GM12878 (cell line): Measurements from ENCODE around the gene TRIOBP. TPM values are rescaled to one million over a fixed set of nuclear protein-coding genes. Genes with fewer than 3 reads are reported as not detected.

Experiments
- ATAC-seq: fragments of 200-7000 bp; cut with Tn5 transposase; 3 replicates; pipeline ENCODE4 v1.9.1; 2020; ENCODE audit warnings: mild to moderate bottlenecking, moderate library complexity
- BruUV-seq: library from RNA; stranded (reverse); fragments of 400-500 nt; replicated peaks from 2 replicates; lab custom pipeline; 2021; lab: Mats Ljungman, UMichigan
- CTCF ChIA-PET: fragments of 300-600 bp; sonication (Branson Sonifier 250); formaldehyde crosslinking; extraction: SDS; loops from one replicate; lab custom pipeline; 2021; ENCODE audit warnings: inconsistent platforms; lab: Yijun Ruan, JAX
- POLR2A ChIA-PET: fragments of 350-600 bp; formaldehyde crosslinking; extraction: SDS; loops from one replicate; lab custom pipeline; 2021; ENCODE audit warnings: inconsistent platforms; lab: Charles Lee
- RAD21 ChIA-PET: fragments of 300-600 bp; sonication (Branson Sonifier 250); formaldehyde crosslinking; loops from one replicate; lab custom pipeline; 2023; ENCODE audit warnings: antibody characterized with exemption; ENCODE audit not compliant: unreplicated experiment; lab: Charles Lee
- SMC1A ChIA-PET: fragments of 300-600 bp; sonication (Branson Sonifier 250); formaldehyde crosslinking; loops from one replicate; lab custom pipeline; 2023; ENCODE audit not compliant: unreplicated experiment, uncharacterized antibody; lab: Charles Lee
- DNase-seq: peaks from one replicate; pipeline ENCODE4 v3.0.0-alpha.2; 2011; ENCODE audit warnings: low read depth, low spot score
- FAIRE-seq: peaks from 3 replicates; lab custom pipeline; 2011; peaks lifted over from hg19 to GRCh38; lab: Jason Lieb, UNC
- H2AFZ ChIP-seq: 2 replicates; pipeline ENCODE4 v1.6.0; 2011; ENCODE audit warnings: low read depth, low read length, control low read depth; ENCODE audit not compliant: control insufficient read depth
- H3K27ac ChIP-seq: 2 replicates; pipeline ENCODE4 v1.5.1; 2011; ENCODE audit warnings: control low read depth; ENCODE audit not compliant: control insufficient read depth, insufficient read depth
- H3K27me3 ChIP-seq, 2 experiments: replicated peaks in 1 of 2; 2 replicates each; pipeline versions ENCODE4 v1.6.0 to v1.6.1; 2011; ENCODE audit warnings: low read length in 1 of 2; ENCODE audit not compliant: control insufficient read depth in 2 of 2, insufficient read depth in 2 of 2
- H3K36me3 ChIP-seq, 2 experiments: 2 replicates each; pipeline ENCODE4 v1.5.1; 2011; ENCODE audit warnings: low read length in 1 of 2; ENCODE audit not compliant: control insufficient read depth in 2 of 2, insufficient read depth in 2 of 2
- H3K4me1 ChIP-seq: 2 replicates; pipeline ENCODE4 v1.6.1; 2011; ENCODE audit warnings: mild to moderate bottlenecking, low read length, moderate library complexity, mixed read lengths; ENCODE audit not compliant: control insufficient read depth, insufficient read depth
- H3K4me2 ChIP-seq: 2 replicates; pipeline ENCODE4 v1.6.0; 2011; ENCODE audit warnings: control low read depth; ENCODE audit not compliant: control insufficient read depth, insufficient read depth
- H3K4me3 ChIP-seq: fragments of 200-600 bp; sonication (generic); 2 replicates; pipeline ENCODE4 v1.5.1; 2016
- H3K79me2 ChIP-seq: 2 replicates; pipeline ENCODE4 v1.6.0; 2011; ENCODE audit warnings: low read length; ENCODE audit not compliant: control insufficient read depth, insufficient read depth
- H3K9ac ChIP-seq: 2 replicates; pipeline ENCODE4 v1.8.0; 2011; ENCODE audit warnings: low read length, control low read depth, mixed read lengths; ENCODE audit not compliant: control insufficient read depth, insufficient read depth
- H3K9me3 ChIP-seq: replicated peaks from 3 replicates; pipeline ENCODE4 v1.5.1; 2011; ENCODE audit warnings: mild to moderate bottlenecking, low read length; ENCODE audit not compliant: control insufficient read depth, insufficient read depth
- H4K20me1 ChIP-seq: 2 replicates; pipeline ENCODE4 v1.6.0; 2011; ENCODE audit not compliant: control insufficient read depth, insufficient read depth
- E2F4 ChIP-seq: IDR thresholded peaks from 2 replicates; pipeline ENCODE4 v1.6.1; 2012; ENCODE audit warnings: low read depth, low read length, improper control_type of control experiment
- EP300 ChIP-seq, 2 experiments: fragments of 150-350 bp in 1 of 2; IDR thresholded peaks; 2 replicates each; pipeline ENCODE4 v1.6.1; 2011 to 2012; ENCODE audit warnings: low read depth in 2 of 2, low read length in 2 of 2, borderline replicate concordance in 1 of 2, improper control_type of control experiment in 1 of 2, inconsistent platforms in 1 of 2; ENCODE audit not compliant: control insufficient read depth in 1 of 2
- HDAC2 ChIP-seq: fragments of 200-600 bp; sonication (generic); IDR thresholded peaks from 2 replicates; pipeline ENCODE4 v1.6.1; 2017
- IKZF2 ChIP-seq, 2 experiments: fragments of 450-650 bp; IDR thresholded peaks; 2 replicates each; pipeline ENCODE4 v1.6.1; 2017; ENCODE audit warnings: mild to moderate bottlenecking in 2 of 2, moderate library complexity in 2 of 2
- LARP7 ChIP-seq: fragments of 450-650 bp; IDR thresholded peaks from 2 replicates; pipeline ENCODE4 v1.6.1; 2017; ENCODE audit warnings: mild to moderate bottlenecking
- PML ChIP-seq: IDR thresholded peaks from 2 replicates; pipeline ENCODE4 v1.6.1; 2012; ENCODE audit warnings: low read length, inconsistent platforms
- RB1 ChIP-seq: fragments of 450-650 bp; formaldehyde crosslinking; IDR thresholded peaks from 2 replicates; pipeline ENCODE4 v1.6.1; 2017; ENCODE audit warnings: mild to moderate bottlenecking, borderline replicate concordance
- RCOR1 ChIP-seq: conservative IDR thresholded peaks from 2 replicates; pipeline ENCODE4 v1.6.1; 2012; ENCODE audit warnings: low read depth, low read length, improper control_type of control experiment
- RELA ChIP-seq: fragments of 450-650 bp; IDR thresholded peaks from 2 replicates; pipeline ENCODE4 v1.8.0; 2014; ENCODE audit warnings: borderline replicate concordance; ENCODE audit not compliant: partially characterized antibody
- RELB ChIP-seq: fragments of 450-650 bp; IDR thresholded peaks from 2 replicates; pipeline ENCODE4 v1.6.1; 2017; ENCODE audit warnings: low read depth, mild to moderate bottlenecking, moderate library complexity
- RUNX3 ChIP-seq: IDR thresholded peaks from 2 replicates; pipeline ENCODE4 v1.6.1; 2012; ENCODE audit warnings: low read length, inconsistent platforms
- STAT3 ChIP-seq: IDR thresholded peaks from 2 replicates; pipeline ENCODE4 v1.6.1; 2011; ENCODE audit warnings: low read depth, low read length, improper control_type of control experiment
- TARDBP ChIP-seq: IDR thresholded peaks from 2 replicates; pipeline ENCODE4 v1.6.1; 2016; ENCODE audit warnings: borderline replicate concordance
- YBX1 ChIP-seq: fragments of 450-650 bp; IDR thresholded peaks from 2 replicates; pipeline ENCODE4 v1.6.1; 2016; ENCODE audit warnings: antibody characterized with exemption
- WGBS: methylation state at CpG from one replicate; pipeline ENCODE4 v1.1.6; 2016; ENCODE audit warnings: low lambda C conversion rate; ENCODE audit not compliant: insufficient replicate concordance, insufficient coverage; ENCODE audit errors: missing lambda C conversion rate; 5-methylcytosine and 5-hydroxymethylcytosine counted together
- in situ Hi-C: fragments of 300-500 bp; cut with MboI; formaldehyde crosslinking; loops from 9 replicates; pipeline ENCODE4 v1.14.3; 2018; ENCODE audit warnings: mixed read lengths
- intact Hi-C: fragments of 100-400 bp; cut with micrococcal nuclease; formaldehyde crosslinking; loops from one replicate; pipeline ENCODE4 v1.14.2; 2022; ENCODE audit not compliant: unreplicated experiment
- polyA plus RNA-seq, 11 experiments: library from polyadenylated mRNA; depleted of rRNA in 4 of 11; unstranded in 6 of 11; stranded (reverse) in 5 of 11; fragments of >200 nt; fragmentation: Nextera tagmentation in 4 of 11; fragmentation: Illumina TruSeq in 1 of 11; extraction: Ambion mirVana in 4 of 11; extraction: Trizol in 1 of 11; gene quantifications; 1 replicate in 1 of 11; 2 replicates in 10 of 11; pipeline versions ENCODE4 v1.2.1 to v1.2.3, GENCODE V29; 2011 to 2016; ENCODE audit warnings: inconsistent platforms in 2 of 11, missing spikeins in 2 of 11, low read depth in 1 of 11
- total RNA-seq, 4 experiments: library from RNA; depleted of rRNA in 3 of 4; stranded (reverse); fragments of >200 nt in 3 of 4; fragmentation: Illumina TruSeq in 1 of 4; extraction: Trizol in 1 of 4; gene quantifications; 2 replicates each; pipeline versions ENCODE4 v1.2.1 to v1.2.3, GENCODE V29; 2013 to 2021
- TF ChIP-seq, protein P1 (sequence below): IDR thresholded peaks from 2 replicates; pipeline ENCODE4 v1.6.1; 2012; ENCODE audit warnings: improper control_type of control experiment, low read depth, low read length; ENCODE audit not compliant: insufficient replicate concordance
- TF ChIP-seq, protein P2 (sequence below): fragments of 450-650 bp; IDR thresholded peaks from 2 replicates; pipeline ENCODE4 v1.6.1; 2016; ENCODE audit warnings: mild to moderate bottlenecking

Gene TRIOBP
- total and polyA plus RNA-seq, 10 of the 15 experiments (the other 5 are each of a cell fraction or from before 2014, with no cell fraction given), result 0.21 to 23.6 (median 11.9) TPM

DNA sequence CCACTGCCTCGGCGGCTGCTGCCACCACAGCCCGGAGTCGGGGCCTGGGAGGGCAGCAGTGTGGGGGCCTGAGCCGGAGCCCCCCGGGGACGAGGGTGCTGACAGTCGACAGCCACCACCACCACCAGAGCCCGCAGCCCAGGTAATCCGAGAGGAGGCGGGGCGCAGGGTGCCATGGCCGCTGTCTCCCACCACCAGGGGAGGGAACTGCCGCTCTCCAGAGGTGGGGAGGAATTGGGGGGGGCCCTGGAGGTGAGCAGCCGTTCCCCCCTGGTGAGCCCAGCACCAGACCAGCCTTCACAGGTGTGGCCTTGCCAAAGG lies 12.6 kb downstream of the TRIOBP start (continued):
- TF ChIP-seq, protein P1, sequence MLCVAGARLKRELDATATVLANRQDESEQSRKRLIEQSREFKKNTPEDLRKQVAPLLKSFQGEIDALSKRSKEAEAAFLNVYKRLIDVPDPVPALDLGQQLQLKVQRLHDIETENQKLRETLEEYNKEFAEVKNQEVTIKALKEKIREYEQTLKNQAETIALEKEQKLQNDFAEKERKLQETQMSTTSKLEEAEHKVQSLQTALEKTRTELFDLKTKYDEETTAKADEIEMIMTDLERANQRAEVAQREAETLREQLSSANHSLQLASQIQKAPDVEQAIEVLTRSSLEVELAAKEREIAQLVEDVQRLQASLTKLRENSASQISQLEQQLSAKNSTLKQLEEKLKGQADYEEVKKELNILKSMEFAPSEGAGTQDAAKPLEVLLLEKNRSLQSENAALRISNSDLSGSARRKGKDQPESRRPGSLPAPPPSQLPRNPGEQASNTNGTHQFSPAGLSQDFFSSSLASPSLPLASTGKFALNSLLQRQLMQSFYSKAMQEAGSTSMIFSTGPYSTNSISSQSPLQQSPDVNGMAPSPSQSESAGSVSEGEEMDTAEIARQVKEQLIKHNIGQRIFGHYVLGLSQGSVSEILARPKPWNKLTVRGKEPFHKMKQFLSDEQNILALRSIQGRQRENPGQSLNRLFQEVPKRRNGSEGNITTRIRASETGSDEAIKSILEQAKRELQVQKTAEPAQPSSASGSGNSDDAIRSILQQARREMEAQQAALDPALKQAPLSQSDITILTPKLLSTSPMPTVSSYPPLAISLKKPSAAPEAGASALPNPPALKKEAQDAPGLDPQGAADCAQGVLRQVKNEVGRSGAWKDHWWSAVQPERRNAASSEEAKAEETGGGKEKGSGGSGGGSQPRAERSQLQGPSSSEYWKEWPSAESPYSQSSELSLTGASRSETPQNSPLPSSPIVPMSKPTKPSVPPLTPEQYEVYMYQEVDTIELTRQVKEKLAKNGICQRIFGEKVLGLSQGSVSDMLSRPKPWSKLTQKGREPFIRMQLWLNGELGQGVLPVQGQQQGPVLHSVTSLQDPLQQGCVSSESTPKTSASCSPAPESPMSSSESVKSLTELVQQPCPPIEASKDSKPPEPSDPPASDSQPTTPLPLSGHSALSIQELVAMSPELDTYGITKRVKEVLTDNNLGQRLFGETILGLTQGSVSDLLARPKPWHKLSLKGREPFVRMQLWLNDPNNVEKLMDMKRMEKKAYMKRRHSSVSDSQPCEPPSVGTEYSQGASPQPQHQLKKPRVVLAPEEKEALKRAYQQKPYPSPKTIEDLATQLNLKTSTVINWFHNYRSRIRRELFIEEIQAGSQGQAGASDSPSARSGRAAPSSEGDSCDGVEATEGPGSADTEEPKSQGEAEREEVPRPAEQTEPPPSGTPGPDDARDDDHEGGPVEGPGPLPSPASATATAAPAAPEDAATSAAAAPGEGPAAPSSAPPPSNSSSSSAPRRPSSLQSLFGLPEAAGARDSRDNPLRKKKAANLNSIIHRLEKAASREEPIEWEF, result no peak
- TF ChIP-seq STAT3 (no peak), HDAC2 (no peak)

DNA sequence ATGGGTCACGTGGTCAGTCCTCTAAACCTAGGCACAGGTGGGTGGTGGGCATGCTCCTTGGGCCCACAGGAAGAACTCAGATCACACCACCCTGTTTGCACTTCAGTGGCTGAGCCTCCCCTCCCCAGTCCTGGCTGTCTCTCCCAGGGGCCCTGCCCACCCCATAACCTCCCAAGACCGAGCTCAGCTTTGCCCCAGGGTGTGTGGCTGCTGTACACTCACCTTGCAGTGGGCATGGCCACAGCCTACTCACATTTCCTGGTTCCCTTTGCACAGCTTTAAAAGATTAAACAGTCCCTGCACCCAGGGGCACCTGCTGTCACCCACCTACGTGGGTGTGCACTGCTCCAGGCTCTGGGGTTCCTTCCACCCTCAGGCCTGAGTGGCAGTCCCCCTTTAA lies 13.8 kb downstream of the TRIOBP start:
- WGBS, result 36% methylated on average over 3 of the region's 3 CpGs
- Histone ChIP-seq H3K4me1 (no peaks in the 10 kb centered on the region), H3K79me2 (no peaks in the 10 kb centered on the region), H4K20me1 (no peaks in the 10 kb centered on the region), H3K36me3 (no peaks in the 10 kb centered on the region), H3K27me3 (no peaks in the 10 kb centered on the region), H3K4me3 (no peak overlapping the region), H3K27ac (no peak overlapping the region), H3K9ac (no peak overlapping the region), H3K4me2 (no peak overlapping the region), H2AFZ (no peak overlapping the region), H3K9me3 (no peaks in the 10 kb centered on the region)
- DNase-seq (no peak), FAIRE-seq (no peak), ATAC-seq (no peak)
- no TSS peak for BruUV-seq
- in situ Hi-C loops, result no loop called here
- intact Hi-C loops, result no loop called here
- ChIA-PET POLR2A (no interaction called here), SMC1A (no interaction called here), RAD21 (no interaction called here), CTCF (no interaction called here)
- TF ChIP-seq RELA, result no peak
- TF ChIP-seq PML, result no peak
- TF ChIP-seq RUNX3, result no peak
- no peak for TF ChIP-seq RCOR1
- no peak for TF ChIP-seq TARDBP
- TF ChIP-seq IKZF2 (IDR thresholded peaks at IDR 0.05), result no peak
- TF ChIP-seq, protein P2, sequence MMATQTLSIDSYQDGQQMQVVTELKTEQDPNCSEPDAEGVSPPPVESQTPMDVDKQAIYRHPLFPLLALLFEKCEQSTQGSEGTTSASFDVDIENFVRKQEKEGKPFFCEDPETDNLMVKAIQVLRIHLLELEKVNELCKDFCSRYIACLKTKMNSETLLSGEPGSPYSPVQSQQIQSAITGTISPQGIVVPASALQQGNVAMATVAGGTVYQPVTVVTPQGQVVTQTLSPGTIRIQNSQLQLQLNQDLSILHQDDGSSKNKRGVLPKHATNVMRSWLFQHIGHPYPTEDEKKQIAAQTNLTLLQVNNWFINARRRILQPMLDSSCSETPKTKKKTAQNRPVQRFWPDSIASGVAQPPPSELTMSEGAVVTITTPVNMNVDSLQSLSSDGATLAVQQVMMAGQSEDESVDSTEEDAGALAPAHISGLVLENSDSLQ, result no peak
- no peak for TF ChIP-seq RB1
- no peak for TF ChIP-seq E2F4
- TF ChIP-seq RELB, result no peak
- TF ChIP-seq YBX1, result no peak
- no peak for TF ChIP-seq EP300 (IDR thresholded peaks at IDR 0.05; ENCODE audit: borderline replicate concordance in 1 of 2, control insufficient read depth in 1 of 2, low read depth in 2 of 2, low read length in 2 of 2)
- TF ChIP-seq LARP7, result no peak
